NCI-H526 treated with DMSO at 0.1 percent for 48 hours (cell line): ENCODE data around the gene FIBP.

Source experiments
- DNase-seq: peaks from one replicate; lab custom pipeline; 2025; lab: John Stamatoyannopoulos, UW

The FIBP gene

GRCh38 chr11:65870706-65871681, 17.3 kb downstream of the FIBP start:
- DNase-seq = no peak

- no peak for DNase-seq
Measured at GRCh38 chr11:65870307-65870658, 18.0 kb downstream of the FIBP start.

- DNase-seq = no peak
Measured at GRCh38 chr11:65869643-65870306, 18.5 kb downstream of the FIBP start.

- DNase-seq = no peak
Measured at GRCh38 chr11:65868907-65869306, 19.4 kb downstream of the FIBP start.

GRCh38 chr11:65868076-65868667, 20.1 kb downstream of the FIBP start:
- DNase-seq = no peak

GRCh38 chr11:65867284-65868071, 20.8 kb downstream of the FIBP start:
- no peak for DNase-seq

GRCh38 chr11:65866509-65867283, 21.6 kb downstream of the FIBP start:
- DNase-seq = no peak

GRCh38 chr11:65865550-65866172, 22.6 kb downstream of the FIBP start:
- DNase-seq = no peak

- DNase-seq = no peak
Measured at GRCh38 chr11:65864706-65865471, 23.4 kb downstream of the FIBP start.

- no peak for DNase-seq
Measured at GRCh38 chr11:65863889-65864705, 24.2 kb downstream of the FIBP start.

- DNase-seq = no peak
Measured at GRCh38 chr11:65862941-65863888, 25.1 kb downstream of the FIBP start.

- no peak for DNase-seq
Measured at GRCh38 chr11:65862191-65862735, 26.0 kb downstream of the FIBP start.

- no peak for DNase-seq
Measured at GRCh38 chr11:65861533-65862183, 26.6 kb downstream of the FIBP start.

- no peak for DNase-seq
Measured at GRCh38 chr11:65861165-65861505, 27.1 kb downstream of the FIBP start.

GRCh38 chr11:65860278-65861164, 27.8 kb downstream of the FIBP start, which contains the start of gene MUS81:
MUS81 (plus strand) TSS chr11:65860433; CDS start chr11:65860754, 321 bp downstream.
- peak; percentile 95 for DNase-seq

- DNase-seq = no peak
Measured at GRCh38 chr11:65859812-65860277, 28.4 kb downstream of the FIBP start.
